Keratinocyte (primary cell): ENCODE data around the gene FAM117A. TPM values are rescaled to one million over a fixed set of nuclear protein-coding genes. Genes with fewer than 3 reads are reported as not detected.
A peak's percentile ranks its signal among the peaks of the same experiment; 100 is the strongest.

ENCODE experiments used
- DNase-seq: peaks from one replicate; pipeline ENCODE4 v3.0.0-alpha.2; 2011; ENCODE audit warnings: low read depth, missing footprints, low spot score
- FAIRE-seq: peaks from 2 replicates; lab custom pipeline; 2011; peaks lifted over from hg19 to GRCh38; lab: Jason Lieb, UNC
- H2AFZ ChIP-seq: 2 replicates; pipeline ENCODE4 v1.6.0; 2012; ENCODE audit warnings: low read length, control low read depth, inconsistent platforms; ENCODE audit not compliant: control insufficient read depth
- H3K27ac ChIP-seq: 2 replicates; pipeline ENCODE4 v1.5.1; 2011; ENCODE audit warnings: low read length; ENCODE audit not compliant: control insufficient read depth, insufficient read depth
- H3K27me3 ChIP-seq: 3 replicates; pipeline ENCODE4 v1.6.0; 2011; ENCODE audit warnings: low read length; ENCODE audit not compliant: control insufficient read depth, insufficient read depth; ENCODE audit errors: extremely low read depth
- H3K36me3 ChIP-seq, 2 experiments: 2 replicates in 1 of 2; 3 replicates in 1 of 2; pipeline ENCODE4 v1.5.1; 2011; ENCODE audit warnings: low read length in 2 of 2, mild to moderate bottlenecking in 1 of 2; ENCODE audit not compliant: control insufficient read depth in 2 of 2, insufficient read depth in 2 of 2; ENCODE audit errors: extremely low read depth in 1 of 2
- H3K4me1 ChIP-seq: 3 replicates; pipeline ENCODE4 v1.5.1; 2011; ENCODE audit warnings: low read length; ENCODE audit not compliant: control insufficient read depth, insufficient read depth; ENCODE audit errors: extremely low read depth
- H3K4me2 ChIP-seq: 3 replicates; pipeline ENCODE4 v1.6.0; 2011; ENCODE audit warnings: low read depth, low read length; ENCODE audit not compliant: control insufficient read depth, insufficient read depth; ENCODE audit errors: extremely low read depth
- H3K4me3 ChIP-seq, 3 experiments: fragments of 200-600 bp in 1 of 3; sonication (generic) in 1 of 3; 2 replicates in 2 of 3; 3 replicates in 1 of 3; pipeline ENCODE4 v1.5.1; 2011 to 2016; ENCODE audit warnings: low read length in 3 of 3, mild to moderate bottlenecking in 3 of 3, control low read depth in 2 of 3, inconsistent platforms in 1 of 3, low read depth in 1 of 3, mixed read lengths in 1 of 3, mixed run types in 1 of 3, moderate library complexity in 1 of 3; ENCODE audit not compliant: control insufficient read depth in 2 of 3, insufficient read depth in 2 of 3; ENCODE audit errors: extremely low read depth in 1 of 3
- H3K79me2 ChIP-seq: 2 replicates; pipeline ENCODE4 v1.6.0; 2012; ENCODE audit warnings: low read length; ENCODE audit not compliant: control insufficient read depth, insufficient read depth
- H3K9ac ChIP-seq: 3 replicates; pipeline ENCODE4 v1.6.0; 2011; ENCODE audit warnings: low read length; ENCODE audit not compliant: control insufficient read depth, insufficient read depth; ENCODE audit errors: extremely low read depth
- H3K9me1 ChIP-seq: 3 replicates; pipeline ENCODE4 v1.6.0; 2011; ENCODE audit warnings: low read length; ENCODE audit not compliant: control insufficient read depth, insufficient read depth; ENCODE audit errors: extremely low read depth
- H3K9me3 ChIP-seq: 2 replicates; pipeline ENCODE4 v1.5.1; 2012; ENCODE audit warnings: low read depth, low read length; ENCODE audit not compliant: control insufficient read depth
- H4K20me1 ChIP-seq: 3 replicates; pipeline ENCODE4 v1.6.0; 2011; ENCODE audit warnings: low read length; ENCODE audit not compliant: control insufficient read depth, insufficient read depth; ENCODE audit errors: extremely low read depth
- EZH2 ChIP-seq: IDR thresholded peaks from one replicate; pipeline ENCODE4 v1.6.1; 2012; ENCODE audit warnings: inconsistent platforms, mild to moderate bottlenecking, low read length, moderate library complexity
- dilution Hi-C: fragments of 300-500 bp; cut with MboI; formaldehyde crosslinking; loops from one replicate; pipeline ENCODE4 v1.7.0; 2020; ENCODE audit warnings: low sequenced_read_pairs; ENCODE audit not compliant: extremely low pct_ligation_motif_present
- polyA plus RNA-seq, 5 experiments: library from polyadenylated mRNA; depleted of rRNA in 3 of 5; stranded (reverse) in 3 of 5; stranded (forward) in 1 of 5; unstranded in 1 of 5; fragments of >200 nt; gene quantifications; 1 replicate in 1 of 5; 2 replicates in 3 of 5; 3 replicates in 1 of 5; pipeline versions ENCODE4 v1.2.1 to v1.2.3, GENCODE V29; 2011 to 2012; ENCODE audit warnings: missing spikeins in 2 of 5, low read depth in 1 of 5, low replicate concordance in 1 of 5
- TF ChIP-seq, protein P1 (sequence below), 3 experiments: IDR thresholded peaks in 1 of 3; conservative IDR thresholded peaks in 1 of 3; optimal IDR thresholded peaks in 1 of 3; 2 replicates in 2 of 3; 3 replicates in 1 of 3; pipeline versions ENCODE3 to v1.5.1; 2011; ENCODE audit warnings: low read length in 3 of 3, mild to moderate bottlenecking in 3 of 3, moderate library complexity in 2 of 3, control low read depth in 1 of 3, inconsistent platforms in 1 of 3; ENCODE audit not compliant: insufficient read depth in 2 of 3; ENCODE audit errors: extremely low read depth in 1 of 3

The FAM117A gene
- polyA plus RNA-seq, 1 donor (not counting 4 experiments of a cell fraction or from before 2014, with no cell fraction given): 4.7 TPM

GRCh38 chr17:49707608-49708514, 56.1 kb downstream of the FAM117A start, which contains the start of gene SLC35B1:
SLC35B1 (minus strand) TSS chr17:49707964; CDS start chr17:49707833, 131 bp downstream.
- Histone ChIP-seq H3K4me3 (peak within 1 kb of the TSS; percentile 68 to 98 (median 95)), H3K4me2 (peak within 1 kb of the TSS; percentile 91), H2AFZ (peak within 1 kb of the TSS; percentile 94), H3K9me3 (no peaks in the 10 kb centered on the region), H3K9me1 (no peaks in the 10 kb centered on the region), H4K20me1 (no peaks in the 10 kb centered on the region), H3K4me1 (peaks cover 17% of the 10 kb centered on the region), H3K27ac (peak within 1 kb of the TSS; percentile 99), H3K27me3 (no peaks in the 10 kb centered on the region), H3K36me3 (peaks cover 18 to 24% of the 10 kb centered on the region in 2 experiments), H3K9ac (peak within 1 kb of the TSS; percentile 99), H3K79me2 (peaks cover 21% of the 10 kb centered on the region)
- peak; percentile 81 for FAIRE-seq
- TF ChIP-seq, protein P1, sequence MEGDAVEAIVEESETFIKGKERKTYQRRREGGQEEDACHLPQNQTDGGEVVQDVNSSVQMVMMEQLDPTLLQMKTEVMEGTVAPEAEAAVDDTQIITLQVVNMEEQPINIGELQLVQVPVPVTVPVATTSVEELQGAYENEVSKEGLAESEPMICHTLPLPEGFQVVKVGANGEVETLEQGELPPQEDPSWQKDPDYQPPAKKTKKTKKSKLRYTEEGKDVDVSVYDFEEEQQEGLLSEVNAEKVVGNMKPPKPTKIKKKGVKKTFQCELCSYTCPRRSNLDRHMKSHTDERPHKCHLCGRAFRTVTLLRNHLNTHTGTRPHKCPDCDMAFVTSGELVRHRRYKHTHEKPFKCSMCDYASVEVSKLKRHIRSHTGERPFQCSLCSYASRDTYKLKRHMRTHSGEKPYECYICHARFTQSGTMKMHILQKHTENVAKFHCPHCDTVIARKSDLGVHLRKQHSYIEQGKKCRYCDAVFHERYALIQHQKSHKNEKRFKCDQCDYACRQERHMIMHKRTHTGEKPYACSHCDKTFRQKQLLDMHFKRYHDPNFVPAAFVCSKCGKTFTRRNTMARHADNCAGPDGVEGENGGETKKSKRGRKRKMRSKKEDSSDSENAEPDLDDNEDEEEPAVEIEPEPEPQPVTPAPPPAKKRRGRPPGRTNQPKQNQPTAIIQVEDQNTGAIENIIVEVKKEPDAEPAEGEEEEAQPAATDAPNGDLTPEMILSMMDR (optimal IDR thresholded peaks at IDR 0.05 in 1 of 3, IDR thresholded peaks at IDR 0.05 in 1 of 3, conservative IDR thresholded peaks at IDR 0.05 in 1 of 3; ENCODE audit: extremely low read depth in 1 of 3, insufficient read depth in 2 of 3, low read length in 3 of 3): peak; percentile 97 to 98 (median 98)
- TF ChIP-seq EZH2: no peak
- DNase-seq: peak; percentile 86
- dilution Hi-C loops: no loop called here

- Histone ChIP-seq H3K9me1 (no peaks in the 10 kb centered on the region), H3K4me1 (peaks cover 17% of the 10 kb centered on the region), H3K9ac (peak overlapping the region; percentile 99), H4K20me1 (no peaks in the 10 kb centered on the region), H2AFZ (peak overlapping the region; percentile 92), H3K9me3 (no peaks in the 10 kb centered on the region), H3K79me2 (peaks cover 21% of the 10 kb centered on the region), H3K4me2 (peak overlapping the region; percentile 91), H3K27me3 (no peaks in the 10 kb centered on the region), H3K27ac (peak overlapping the region; percentile 99), H3K36me3 (peaks cover 23 to 26% of the 10 kb centered on the region in 2 experiments), H3K4me3 (peak overlapping the region; percentile 68 to 98 (median 95))
- dilution Hi-C loops: no loop called here
- FAIRE-seq: no peak
- DNase-seq: no peak
- TF ChIP-seq, protein P1 (optimal IDR thresholded peaks at IDR 0.05 in 1 of 3, IDR thresholded peaks at IDR 0.05 in 1 of 3, conservative IDR thresholded peaks at IDR 0.05 in 1 of 3; ENCODE audit: extremely low read depth in 1 of 3, insufficient read depth in 2 of 3, low read length in 3 of 3): no peak
- TF ChIP-seq EZH2: no peak
Measured at GRCh38 chr17:49707246-49707607, 56.7 kb downstream of the FAM117A start.
